CD4-positive, CD25-positive, alpha-beta regulatory T cell (primary cell): ENCODE measurements around the gene CSNK2B. TPM values are rescaled to one million over a fixed set of nuclear protein-coding genes. Genes with fewer than 3 reads are reported as not detected.

ENCODE experiments used
- ATAC-seq, 2 donors: fragments of 150-1000 bp; cut with Tn5 transposase; one replicate each; pipeline ENCODE4 v1.10.0; 2021; ENCODE audit warnings: low read depth in 2 of 2, moderate number of reproducible peaks in 2 of 2, moderate library complexity in 1 of 2
- DNase-seq, 3 donors: peaks; one replicate each; pipeline versions ENCODE4 v3.0.0 to v3.0.0-alpha.2; 2012 to 2022; ENCODE audit warnings: mixed read lengths in 1 of 3
- H3K27ac ChIP-seq: one replicate; pipeline ENCODE4 v1.7.0; 2013; ENCODE audit warnings: mild to moderate bottlenecking, low read length; ENCODE audit not compliant: insufficient read depth, poor library complexity, severe bottlenecking
- H3K27me3 ChIP-seq: one replicate; pipeline ENCODE4 v1.7.0; 2013; ENCODE audit warnings: low read length; ENCODE audit not compliant: control insufficient read depth, insufficient read depth
- H3K36me3 ChIP-seq: one replicate; pipeline ENCODE4 v1.7.0; 2013; ENCODE audit warnings: mild to moderate bottlenecking, low read length, moderate library complexity; ENCODE audit not compliant: control insufficient read depth, insufficient read depth
- H3K4me1 ChIP-seq: 2 replicates; pipeline ENCODE4 v1.7.0; 2013; ENCODE audit warnings: mild to moderate bottlenecking, low read length; ENCODE audit not compliant: insufficient read depth, control insufficient read depth, poor library complexity, severe bottlenecking
- H3K4me3 ChIP-seq: one replicate; pipeline ENCODE4 v1.7.0; 2013; ENCODE audit warnings: low read depth, mild to moderate bottlenecking, low read length, moderate library complexity
- H3K9me3 ChIP-seq, 2 experiments: 1 replicate in 1 of 2; 2 replicates in 1 of 2; pipeline ENCODE4 v1.7.0; 2013; ENCODE audit warnings: low read length in 2 of 2, mild to moderate bottlenecking in 1 of 2, moderate library complexity in 1 of 2; ENCODE audit not compliant: control insufficient read depth in 2 of 2
- H3K27ac Mint-ChIP-seq, 3 donors: one replicate each; pipeline ENCODE4 v1.8.0; 2020 to 2022; ENCODE audit warnings: mild to moderate bottlenecking in 3 of 3, mixed read lengths in 3 of 3, moderate library complexity in 2 of 3
- H3K27me3 Mint-ChIP-seq: one replicate; pipeline ENCODE4 v1.8.0; 2022; ENCODE audit warnings: mild to moderate bottlenecking, mixed read lengths
- H3K36me3 Mint-ChIP-seq: one replicate; pipeline ENCODE4 v1.8.0; 2020; ENCODE audit warnings: mixed read lengths
- H3K4me1 Mint-ChIP-seq, 4 donors: one replicate each; pipeline ENCODE4 v1.8.0; 2020 to 2022; ENCODE audit warnings: mixed read lengths in 4 of 4, mild to moderate bottlenecking in 1 of 4
- H3K4me3 Mint-ChIP-seq, 4 donors: one replicate each; pipeline ENCODE4 v1.8.0; 2020 to 2022; ENCODE audit warnings: mild to moderate bottlenecking in 4 of 4, mixed read lengths in 4 of 4, moderate library complexity in 3 of 4
- H3K9me3 Mint-ChIP-seq, 7 donors: one replicate each; pipeline ENCODE4 v1.8.0; 2020 to 2022; ENCODE audit warnings: mixed read lengths in 7 of 7, mild to moderate bottlenecking in 3 of 7, moderate library complexity in 2 of 7
- polyA plus RNA-seq, 4 donors: library from polyadenylated mRNA; unstranded; fragments of 300-500 nt; fragmentation: Illumina TruSeq; gene quantifications; one replicate each; pipeline ENCODE4 v1.2.3, GENCODE V29; 2021
- total RNA-seq: library from RNA; stranded (reverse); gene quantifications from one replicate; pipeline ENCODE4 v1.2.3, GENCODE V29; 2022

The CSNK2B gene
- total and polyA plus RNA-seq, 5 donors from 2014 or later: 141 to 285 (median 240) TPM

DNA sequence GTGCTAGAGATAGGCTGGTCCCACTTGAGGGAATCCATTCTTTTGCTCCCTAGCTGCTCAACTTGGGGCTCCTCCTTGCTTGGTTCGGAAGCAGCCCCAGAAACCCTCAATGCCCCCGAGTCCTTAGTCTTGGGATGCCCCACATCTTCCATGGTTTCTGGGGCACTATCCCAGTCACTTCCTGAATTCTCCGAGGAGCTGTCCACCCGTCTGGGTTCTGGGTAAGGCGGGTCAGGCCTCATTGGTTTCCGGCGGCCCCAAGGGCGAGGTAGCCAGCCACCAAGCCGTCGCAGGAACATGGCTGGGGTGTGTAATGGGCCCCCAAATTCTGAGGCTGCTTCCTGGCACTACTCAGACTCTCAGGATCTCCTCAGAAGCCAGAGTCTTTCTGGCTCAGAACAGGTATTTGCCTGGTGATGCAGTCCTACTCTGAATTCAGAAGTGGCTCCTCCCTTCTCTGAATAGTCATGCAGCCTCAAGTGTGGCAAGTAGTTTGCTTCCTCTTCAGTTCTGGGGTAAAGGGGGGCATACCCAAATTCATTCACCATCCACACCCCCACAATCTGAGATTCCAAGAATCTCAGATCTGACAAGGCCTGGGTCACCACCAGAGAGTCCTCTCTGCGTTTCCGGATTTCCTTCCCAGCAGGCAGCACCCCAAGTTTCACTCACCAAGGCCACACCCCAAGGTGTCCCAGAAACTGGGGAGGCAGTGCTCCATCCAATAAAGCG is 6.1 kb upstream of the CSNK2B start:
- Histone ChIP-seq H3K27ac (peak overlapping the region; percentile 76), H3K36me3 (peaks cover 22% of the 10 kb centered on the region), H3K4me3 (peak overlapping the region; percentile 90), H3K27me3 (no peaks in the 10 kb centered on the region), H3K4me1 (peaks cover 70% of the 10 kb centered on the region), H3K9me3 (no peaks in the 10 kb centered on the region)
- Mint-ChIP-seq H3K27ac (peak overlapping the region; percentile 93 to 95 (median 94)), H3K27me3 (no peaks in the 10 kb centered on the region), H3K9me3 (no peaks in the 10 kb centered on the region), H3K4me3 (peak overlapping the region; percentile 92 to 99 (median 96)), H3K4me1 (peaks cover 0 to 90% (median 57%) of the 10 kb centered on the region in 4 donors), H3K36me3 (peaks cover 20% of the 10 kb centered on the region)
- DNase-seq (peak in 2 of 3 donors; percentile 21 to 72), ATAC-seq (peak; percentile 38 to 48)

GRCh38 chr6:31660381-31661261 is 5.3 kb upstream of the CSNK2B start, which contains the start of gene C6orf47:
Gene C6orf47 (minus strand): TSS chr6:31660778. CDS start chr6:31659947, 831 bp downstream.
- H3K36me3 ChIP-seq: peaks cover 22% of the 10 kb centered on the region
- peaks cover 17% of the 10 kb centered on the region for H3K36me3 Mint-ChIP-seq

GRCh38 chr6:31661262-31662123 is 4.4 kb upstream of the CSNK2B start:
- no peaks in the 10 kb centered on the region for H3K9me3 ChIP-seq
- ATAC-seq (no peak), DNase-seq (no peak)
- H3K27me3 ChIP-seq: no peaks in the 10 kb centered on the region
- H3K27ac Mint-ChIP-seq: peak overlapping the region; percentile 90 to 94 (median 93)
- H3K4me1 Mint-ChIP-seq: peaks cover 0 to 87% (median 60%) of the 10 kb centered on the region in 4 donors
- no peaks in the 10 kb centered on the region for H3K27me3 Mint-ChIP-seq
- H3K9me3 Mint-ChIP-seq: no peaks in the 10 kb centered on the region
- peaks cover 75% of the 10 kb centered on the region for H3K4me1 ChIP-seq
- peaks cover 18% of the 10 kb centered on the region for H3K36me3 ChIP-seq
- H3K4me3 ChIP-seq: peak overlapping the region; percentile 76
- peak overlapping the region; percentile 76 for H3K27ac ChIP-seq
- peaks cover 12% of the 10 kb centered on the region for H3K36me3 Mint-ChIP-seq
- peak overlapping the region; percentile 92 to 99 (median 96) for H3K4me3 Mint-ChIP-seq

More at GRCh38 chr6:31660381-31661261, 5.3 kb upstream of the CSNK2B start, which contains the start of gene C6orf47:
- peak within 1 kb of the TSS; percentile 93 to 95 (median 94) for H3K27ac Mint-ChIP-seq
- Histone ChIP-seq H3K4me3 (peak within 1 kb of the TSS; percentile 90), H3K9me3 (no peaks in the 10 kb centered on the region), H3K27ac (peak within 1 kb of the TSS; percentile 76), H3K4me1 (peaks cover 70% of the 10 kb centered on the region), H3K27me3 (no peaks in the 10 kb centered on the region)
- DNase-seq: peak; percentile 70 to 85 (median 72)
- ATAC-seq: peak; percentile 65 to 70
- H3K9me3 Mint-ChIP-seq: no peaks in the 10 kb centered on the region
- H3K4me1 Mint-ChIP-seq: peaks cover 0 to 88% (median 58%) of the 10 kb centered on the region in 4 donors
- H3K4me3 Mint-ChIP-seq: peak within 1 kb of the TSS; percentile 92 to 99 (median 96)
- H3K27me3 Mint-ChIP-seq: no peaks in the 10 kb centered on the region

DNA sequence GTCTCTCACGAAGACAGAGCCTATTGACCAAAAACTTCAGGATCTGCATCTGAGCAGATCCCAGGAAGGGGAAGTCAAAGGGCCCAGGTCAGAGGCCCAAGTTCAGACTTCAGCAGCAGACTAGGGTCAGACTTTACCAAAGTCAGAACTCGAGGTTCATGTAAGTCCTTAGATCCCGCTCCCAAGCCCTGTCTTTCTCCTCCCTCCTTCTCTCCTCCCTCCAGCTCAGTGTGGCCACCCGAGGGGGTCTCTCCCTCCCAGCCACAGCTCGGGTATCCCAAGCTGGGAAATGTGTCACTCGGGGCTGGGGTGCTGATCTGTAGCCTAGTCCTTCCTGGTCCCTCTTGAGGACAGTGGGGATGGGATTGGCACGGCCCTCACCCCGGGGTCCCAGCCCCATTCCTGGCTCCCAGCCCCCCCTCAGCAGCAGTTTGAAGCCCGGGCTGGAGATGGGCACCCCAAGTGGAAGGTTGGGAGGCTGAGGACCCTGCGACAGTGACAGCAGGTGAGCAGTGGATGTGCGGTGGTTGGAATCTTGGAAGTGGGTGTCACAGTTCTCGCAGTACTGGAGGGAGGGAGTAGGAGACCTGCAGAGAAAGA is 3.7 kb upstream of the CSNK2B start:
- peaks cover 81% of the 10 kb centered on the region for H3K4me1 ChIP-seq
- H3K27ac ChIP-seq: peak overlapping the region; percentile 19
- no peaks in the 10 kb centered on the region for H3K9me3 ChIP-seq
- Mint-ChIP-seq H3K4me3 (peak overlapping the region; percentile 92 to 99 (median 96)), H3K27ac (peak overlapping the region in 1 of 3 donors; percentile 66), H3K4me1 (peaks cover 0 to 89% (median 61%) of the 10 kb centered on the region in 4 donors), H3K27me3 (no peaks in the 10 kb centered on the region), H3K9me3 (no peaks in the 10 kb centered on the region), H3K36me3 (peaks cover 16% of the 10 kb centered on the region)
- DNase-seq (no peak), ATAC-seq (no peak)
- H3K4me3 ChIP-seq: no peak overlapping the region
- peaks cover 19% of the 10 kb centered on the region for H3K36me3 ChIP-seq
- H3K27me3 ChIP-seq: no peaks in the 10 kb centered on the region

DNA sequence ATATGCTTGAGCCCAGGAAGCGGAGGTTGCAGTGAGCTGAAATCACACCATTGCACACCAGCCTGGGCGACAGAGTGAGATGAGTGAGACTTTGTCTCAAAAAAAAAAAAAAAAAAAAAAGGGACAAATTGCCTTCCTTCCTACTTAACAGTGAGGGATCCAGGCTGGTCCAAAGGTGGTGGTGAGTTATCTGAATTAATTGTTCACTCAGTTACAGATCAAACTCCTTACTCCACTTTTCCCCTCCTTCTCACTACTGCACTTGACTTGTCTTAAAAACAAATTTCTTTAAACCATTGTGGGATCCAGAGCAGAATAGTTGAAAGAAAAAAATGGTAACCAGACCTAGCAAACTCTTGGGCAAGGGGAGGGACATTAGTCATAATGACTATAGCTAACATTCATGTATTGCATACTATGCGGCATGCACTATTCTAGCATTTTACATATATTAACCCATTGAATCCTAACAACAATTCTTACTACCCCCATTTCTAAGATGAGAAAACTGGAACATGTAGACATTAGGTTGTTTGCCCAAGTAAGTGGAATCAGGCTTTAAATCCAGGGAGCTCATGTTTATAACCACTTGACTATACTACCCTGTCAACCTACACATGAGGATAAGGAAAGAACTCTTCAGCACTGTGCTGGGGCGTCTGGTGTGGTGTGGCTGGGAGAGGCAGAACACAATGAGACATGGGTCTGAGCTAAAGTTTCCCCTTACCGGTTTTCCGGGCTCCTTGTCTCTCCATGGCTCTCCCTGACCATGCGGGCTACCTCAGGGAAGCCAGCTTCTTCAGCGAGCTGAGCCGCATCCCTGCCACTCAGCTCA is 2.5 kb upstream of the CSNK2B start:
- Histone ChIP-seq H3K9me3 (no peaks in the 10 kb centered on the region), H3K27ac (peak overlapping the region; percentile 98), H3K4me3 (peak overlapping the region; percentile 56), H3K36me3 (peaks cover 23% of the 10 kb centered on the region), H3K4me1 (peaks cover 72% of the 10 kb centered on the region), H3K27me3 (no peaks in the 10 kb centered on the region)
- no peak for ATAC-seq
- H3K9me3 Mint-ChIP-seq: no peaks in the 10 kb centered on the region
- DNase-seq: no peak
- peaks cover 22% of the 10 kb centered on the region for H3K36me3 Mint-ChIP-seq
- H3K27me3 Mint-ChIP-seq: no peaks in the 10 kb centered on the region
- H3K4me3 Mint-ChIP-seq: peak overlapping the region; percentile 92 to 98 (median 94)
- H3K4me1 Mint-ChIP-seq: peaks cover 4 to 88% (median 60%) of the 10 kb centered on the region in 4 donors
- peak overlapping the region; percentile 67 to 98 (median 89) for H3K27ac Mint-ChIP-seq

GRCh38 chr6:31663961-31664789 is 1.7 kb upstream of the CSNK2B start:
- Histone ChIP-seq H3K9me3 (no peaks in the 10 kb centered on the region), H3K27me3 (no peaks in the 10 kb centered on the region), H3K27ac (peak overlapping the region; percentile 98), H3K36me3 (peaks cover 27% of the 10 kb centered on the region), H3K4me3 (peak overlapping the region; percentile 98), H3K4me1 (peaks cover 64% of the 10 kb centered on the region)
- H3K4me3 Mint-ChIP-seq: peak overlapping the region; percentile 92 to 98 (median 94)
- no peaks in the 10 kb centered on the region for H3K9me3 Mint-ChIP-seq
- peaks cover 4 to 88% (median 59%) of the 10 kb centered on the region in 4 donors for H3K4me1 Mint-ChIP-seq
- peaks cover 29% of the 10 kb centered on the region for H3K36me3 Mint-ChIP-seq
- no peaks in the 10 kb centered on the region for H3K27me3 Mint-ChIP-seq
- DNase-seq (no peak), ATAC-seq (no peak)
- H3K27ac Mint-ChIP-seq: peak overlapping the region; percentile 98 to 100 (median 98)
